ENCODE results near the gene DNM2. TPM values are rescaled to one million over a fixed set of nuclear protein-coding genes. Genes with fewer than 3 reads are reported as not detected.

DNM2 gene
- total RNA-seq, 3 donors from 2014 or later, result 83.1 to 98.6 (median 84.5) TPM

DNA sequence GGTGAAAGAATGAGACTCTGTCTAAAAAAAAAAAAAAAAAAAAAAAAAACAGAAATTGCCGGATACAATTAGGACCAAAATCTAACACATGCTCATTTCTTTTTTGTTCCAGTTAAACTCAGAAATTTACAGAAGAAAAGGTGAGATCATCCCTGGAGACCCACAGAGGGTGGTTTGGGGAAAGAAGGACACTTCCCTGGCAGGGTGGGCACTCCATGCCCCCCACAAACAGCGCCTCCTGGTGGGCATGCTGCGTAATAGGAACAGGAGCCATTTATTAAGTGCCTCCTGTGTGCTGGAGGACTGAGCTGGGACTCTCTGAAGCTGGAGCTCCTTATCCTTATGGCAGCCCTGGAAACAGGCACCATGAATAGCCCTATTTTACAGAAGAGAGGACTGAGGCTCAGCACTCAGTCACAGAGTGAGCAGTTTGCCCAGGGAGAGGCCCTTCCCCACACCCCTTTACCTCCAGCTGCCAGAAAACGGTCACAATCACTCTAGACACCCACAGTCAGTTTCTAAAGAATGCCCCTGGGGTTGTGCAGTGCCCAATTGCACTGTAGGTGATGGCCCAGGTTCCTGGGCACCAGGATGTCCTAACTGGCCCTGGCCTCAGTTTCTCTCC lies 140.4 kb downstream of the DNM2 start:
- TF ChIP-seq POLR2A (IDR thresholded peaks at IDR 0.05) (no peak), POLR2AphosphoS5 (IDR thresholded peaks at IDR 0.05) (no peak)
- TF ChIP-seq, protein P1, sequence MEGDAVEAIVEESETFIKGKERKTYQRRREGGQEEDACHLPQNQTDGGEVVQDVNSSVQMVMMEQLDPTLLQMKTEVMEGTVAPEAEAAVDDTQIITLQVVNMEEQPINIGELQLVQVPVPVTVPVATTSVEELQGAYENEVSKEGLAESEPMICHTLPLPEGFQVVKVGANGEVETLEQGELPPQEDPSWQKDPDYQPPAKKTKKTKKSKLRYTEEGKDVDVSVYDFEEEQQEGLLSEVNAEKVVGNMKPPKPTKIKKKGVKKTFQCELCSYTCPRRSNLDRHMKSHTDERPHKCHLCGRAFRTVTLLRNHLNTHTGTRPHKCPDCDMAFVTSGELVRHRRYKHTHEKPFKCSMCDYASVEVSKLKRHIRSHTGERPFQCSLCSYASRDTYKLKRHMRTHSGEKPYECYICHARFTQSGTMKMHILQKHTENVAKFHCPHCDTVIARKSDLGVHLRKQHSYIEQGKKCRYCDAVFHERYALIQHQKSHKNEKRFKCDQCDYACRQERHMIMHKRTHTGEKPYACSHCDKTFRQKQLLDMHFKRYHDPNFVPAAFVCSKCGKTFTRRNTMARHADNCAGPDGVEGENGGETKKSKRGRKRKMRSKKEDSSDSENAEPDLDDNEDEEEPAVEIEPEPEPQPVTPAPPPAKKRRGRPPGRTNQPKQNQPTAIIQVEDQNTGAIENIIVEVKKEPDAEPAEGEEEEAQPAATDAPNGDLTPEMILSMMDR (IDR thresholded peaks at IDR 0.05), result peak in 2 of 3 donors; percentile 10 to 27

GRCh38 chr19:10861103-10861651 lies 143.3 kb downstream of the DNM2 start:
- Histone ChIP-seq H3K27ac (no peak overlapping the region), H3K4me3 (no peak overlapping the region), H3K4me1 (no peaks in the 10 kb centered on the region), H3K27me3 (no peaks in the 10 kb centered on the region), H3K9me3 (no peaks in the 10 kb centered on the region), H3K36me3 (no peaks in the 10 kb centered on the region)
- no peak for TF ChIP-seq POLR2A (IDR thresholded peaks at IDR 0.05)
- TF ChIP-seq, protein P1 (IDR thresholded peaks at IDR 0.05), result peak in 2 of 3 donors; percentile 11 to 17
- TF ChIP-seq POLR2AphosphoS5 (IDR thresholded peaks at IDR 0.05), result no peak
- no peak for DNase-seq (ENCODE audit: low spot score in 2 of 2)
- intact Hi-C loops (cut with DNase I; ENCODE audit: low total_unique reads), result loop anchor here (5.0 kb wide), 1 partner anchor 144 kb away; the partner anchor contains the start of gene DNM2

More for the DNA sequence above, 140.4 kb downstream of the DNM2 start:
- no peak overlapping the region for H3K27ac ChIP-seq
- intact Hi-C loops (cut with DNase I; ENCODE audit: low total_unique reads), result no loop called here
- no peaks in the 10 kb centered on the region for H3K27me3 ChIP-seq
- no peak for DNase-seq (ENCODE audit: low spot score in 2 of 2)
- H3K4me3 ChIP-seq, result no peak overlapping the region
- no peaks in the 10 kb centered on the region for H3K36me3 ChIP-seq
- H3K9me3 ChIP-seq, result no peaks in the 10 kb centered on the region
- H3K4me1 ChIP-seq, result no peaks in the 10 kb centered on the region

GRCh38 chr19:10862561-10863106 lies 144.8 kb downstream of the DNM2 start:
- Histone ChIP-seq H3K4me1 (no peaks in the 10 kb centered on the region), H3K9me3 (no peaks in the 10 kb centered on the region), H3K4me3 (peak overlapping the region in 1 of 3 donors; percentile 41), H3K27me3 (no peaks in the 10 kb centered on the region), H3K36me3 (no peaks in the 10 kb centered on the region), H3K27ac (peak overlapping the region; percentile 60 to 79)
- no peak for TF ChIP-seq POLR2A (IDR thresholded peaks at IDR 0.05)
- TF ChIP-seq, protein P1 (IDR thresholded peaks at IDR 0.05), result no peak
- no peak for TF ChIP-seq POLR2AphosphoS5 (IDR thresholded peaks at IDR 0.05)
- intact Hi-C loops (cut with DNase I; ENCODE audit: low total_unique reads), result loop anchor here (5.0 kb wide), 1 partner anchor 145 kb away; the partner anchor contains the start of gene DNM2
- no peak for DNase-seq (ENCODE audit: low spot score in 2 of 2)

- no peaks in the 10 kb centered on the region for H3K4me1 ChIP-seq
- no peaks in the 10 kb centered on the region for H3K27me3 ChIP-seq
- intact Hi-C loops (cut with DNase I; ENCODE audit: low total_unique reads), result loop anchor here (5.0 kb wide), 1 partner anchor 146 kb away; the partner anchor contains the start of gene DNM2
- H3K4me3 ChIP-seq, result peak overlapping the region in 1 of 3 donors; percentile 41
- TF ChIP-seq POLR2AphosphoS5 (IDR thresholded peaks at IDR 0.05) (no peak), POLR2A (IDR thresholded peaks at IDR 0.05) (no peak)
- TF ChIP-seq, protein P1 (IDR thresholded peaks at IDR 0.05), result no peak
- H3K9me3 ChIP-seq, result no peaks in the 10 kb centered on the region
- H3K27ac ChIP-seq, result peak overlapping the region; percentile 60 to 79
- no peaks in the 10 kb centered on the region for H3K36me3 ChIP-seq
- peak; percentile 58 to 76 for DNase-seq (ENCODE audit: low spot score in 2 of 2)
Observed at GRCh38 chr19:10863107-10863717, 145.3 kb downstream of the DNM2 start.
